ENCODE data around the gene PIP4K2C.

DNA sequence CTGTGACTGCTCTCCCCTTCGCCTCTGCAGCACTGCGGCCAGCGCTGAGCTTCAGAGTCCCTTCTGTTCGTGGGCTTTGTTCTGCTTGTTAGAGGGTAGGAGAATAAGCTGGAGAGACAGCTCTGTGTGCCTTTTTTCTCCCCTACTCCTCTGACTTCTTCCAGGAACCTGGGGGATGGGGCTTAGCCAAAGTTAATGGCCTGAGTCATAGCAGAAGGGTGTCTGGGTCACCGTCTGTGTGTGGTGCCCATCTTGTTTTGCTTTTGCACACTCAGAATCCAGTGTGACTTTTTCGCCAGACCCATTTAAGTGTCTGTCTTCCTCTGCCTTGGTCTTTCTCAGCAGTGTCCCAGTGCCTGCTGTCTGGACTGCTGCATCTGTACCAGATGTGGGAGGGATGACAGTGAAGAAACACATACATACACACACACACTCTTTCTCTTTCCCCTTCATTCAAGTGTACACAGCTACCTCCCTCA lies 38.1 kb upstream of the PIP4K2C start:
- TF ChIP-seq, protein P1, sequence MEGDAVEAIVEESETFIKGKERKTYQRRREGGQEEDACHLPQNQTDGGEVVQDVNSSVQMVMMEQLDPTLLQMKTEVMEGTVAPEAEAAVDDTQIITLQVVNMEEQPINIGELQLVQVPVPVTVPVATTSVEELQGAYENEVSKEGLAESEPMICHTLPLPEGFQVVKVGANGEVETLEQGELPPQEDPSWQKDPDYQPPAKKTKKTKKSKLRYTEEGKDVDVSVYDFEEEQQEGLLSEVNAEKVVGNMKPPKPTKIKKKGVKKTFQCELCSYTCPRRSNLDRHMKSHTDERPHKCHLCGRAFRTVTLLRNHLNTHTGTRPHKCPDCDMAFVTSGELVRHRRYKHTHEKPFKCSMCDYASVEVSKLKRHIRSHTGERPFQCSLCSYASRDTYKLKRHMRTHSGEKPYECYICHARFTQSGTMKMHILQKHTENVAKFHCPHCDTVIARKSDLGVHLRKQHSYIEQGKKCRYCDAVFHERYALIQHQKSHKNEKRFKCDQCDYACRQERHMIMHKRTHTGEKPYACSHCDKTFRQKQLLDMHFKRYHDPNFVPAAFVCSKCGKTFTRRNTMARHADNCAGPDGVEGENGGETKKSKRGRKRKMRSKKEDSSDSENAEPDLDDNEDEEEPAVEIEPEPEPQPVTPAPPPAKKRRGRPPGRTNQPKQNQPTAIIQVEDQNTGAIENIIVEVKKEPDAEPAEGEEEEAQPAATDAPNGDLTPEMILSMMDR (IDR thresholded peaks at IDR 0.05) = no peak
- TF ChIP-seq POLR2A (IDR thresholded peaks at IDR 0.05) (no peak), POLR2AphosphoS5 (IDR thresholded peaks at IDR 0.05) (no peak)
